ENCODE data around the gene SRPX.

GRCh38 chrX:38262715-38263620, 42.3 kb upstream of the SRPX start:
- TF ChIP-seq POLR2A (IDR thresholded peaks at IDR 0.05; ENCODE audit: insufficient read depth in 1 of 2, low read depth in 2 of 2, low read length in 2 of 2) (no peak), JUND (CRISPR knock-in tag; IDR thresholded peaks at IDR 0.05) (no peak), SALL2 (CRISPR knock-in tag; IDR thresholded peaks at IDR 0.05) (no peak)
- TF ChIP-seq, protein P1, sequence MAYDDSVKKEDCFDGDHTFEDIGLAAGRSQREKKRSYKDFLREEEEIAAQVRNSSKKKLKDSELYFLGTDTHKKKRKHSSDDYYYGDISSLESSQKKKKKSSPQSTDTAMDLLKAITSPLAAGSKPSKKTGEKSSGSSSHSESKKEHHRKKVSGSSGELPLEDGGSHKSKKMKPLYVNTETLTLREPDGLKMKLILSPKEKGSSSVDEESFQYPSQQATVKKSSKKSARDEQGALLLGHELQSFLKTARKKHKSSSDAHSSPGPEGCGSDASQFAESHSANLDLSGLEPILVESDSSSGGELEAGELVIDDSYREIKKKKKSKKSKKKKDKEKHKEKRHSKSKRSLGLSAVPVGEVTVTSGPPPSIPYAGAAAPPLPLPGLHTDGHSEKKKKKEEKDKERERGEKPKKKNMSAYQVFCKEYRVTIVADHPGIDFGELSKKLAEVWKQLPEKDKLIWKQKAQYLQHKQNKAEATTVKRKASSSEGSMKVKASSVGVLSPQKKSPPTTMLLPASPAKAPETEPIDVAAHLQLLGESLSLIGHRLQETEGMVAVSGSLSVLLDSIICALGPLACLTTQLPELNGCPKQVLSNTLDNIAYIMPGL (CRISPR knock-in tag; IDR thresholded peaks at IDR 0.05; ENCODE audit: borderline replicate concordance in 1 of 2, low read depth in 1 of 2) = no peak
